Measurements from ENCODE around the gene PIGM. TPM values are rescaled to one million over a fixed set of nuclear protein-coding genes. Genes with fewer than 3 reads are reported as not detected.
A peak's percentile ranks its signal among the peaks of the same experiment; 100 is the strongest.

Gene PIGM
- total RNA-seq, 1 donor from 2014 or later: 6.5 TPM

- Mint-ChIP-seq H3K27ac (ENCODE audit: unreplicated experiment) (no peak overlapping the region), H3K4me3 (ENCODE audit: unreplicated experiment) (peak overlapping the region; percentile 97), H3K4me1 (ENCODE audit: low read depth) (peaks cover 20% of the 10 kb centered on the region), H3K36me3 (ENCODE audit: low read depth) (peaks cover 3% of the 10 kb centered on the region), H3K9me3 (ENCODE audit: low read depth) (no peaks in the 10 kb centered on the region), H3K27me3 (ENCODE audit: low read depth) (peaks cover 18% of the 10 kb centered on the region)
- TF ChIP-seq, protein P1, sequence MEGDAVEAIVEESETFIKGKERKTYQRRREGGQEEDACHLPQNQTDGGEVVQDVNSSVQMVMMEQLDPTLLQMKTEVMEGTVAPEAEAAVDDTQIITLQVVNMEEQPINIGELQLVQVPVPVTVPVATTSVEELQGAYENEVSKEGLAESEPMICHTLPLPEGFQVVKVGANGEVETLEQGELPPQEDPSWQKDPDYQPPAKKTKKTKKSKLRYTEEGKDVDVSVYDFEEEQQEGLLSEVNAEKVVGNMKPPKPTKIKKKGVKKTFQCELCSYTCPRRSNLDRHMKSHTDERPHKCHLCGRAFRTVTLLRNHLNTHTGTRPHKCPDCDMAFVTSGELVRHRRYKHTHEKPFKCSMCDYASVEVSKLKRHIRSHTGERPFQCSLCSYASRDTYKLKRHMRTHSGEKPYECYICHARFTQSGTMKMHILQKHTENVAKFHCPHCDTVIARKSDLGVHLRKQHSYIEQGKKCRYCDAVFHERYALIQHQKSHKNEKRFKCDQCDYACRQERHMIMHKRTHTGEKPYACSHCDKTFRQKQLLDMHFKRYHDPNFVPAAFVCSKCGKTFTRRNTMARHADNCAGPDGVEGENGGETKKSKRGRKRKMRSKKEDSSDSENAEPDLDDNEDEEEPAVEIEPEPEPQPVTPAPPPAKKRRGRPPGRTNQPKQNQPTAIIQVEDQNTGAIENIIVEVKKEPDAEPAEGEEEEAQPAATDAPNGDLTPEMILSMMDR (IDR thresholded peaks at IDR 0.05): no peak
- no peak for DNase-seq (ENCODE audit: low spot score)
Measured at GRCh38 chr1:160030657-160031364, 979 bp downstream of the PIGM start.

DNA sequence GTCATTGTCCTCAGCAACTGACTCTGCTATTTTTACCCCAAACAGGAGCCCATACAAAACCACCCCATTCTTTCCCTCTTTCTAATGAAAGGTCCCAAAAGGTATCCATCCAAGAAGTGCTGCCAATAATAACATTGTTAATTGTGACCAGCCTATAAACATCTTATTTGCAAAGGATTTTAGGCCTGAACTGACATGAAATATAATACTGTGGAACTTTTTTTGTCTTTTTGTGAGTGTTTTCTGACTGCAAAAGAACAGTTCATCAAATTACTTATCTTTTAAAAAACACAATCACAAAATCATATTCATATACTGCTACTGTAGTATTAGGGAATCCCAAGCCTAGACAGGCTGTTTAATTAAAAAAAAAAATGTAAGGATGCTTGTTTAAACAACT lies 3.4 kb downstream of the PIGM start:
- DNase-seq (ENCODE audit: low spot score): no peak
- H3K36me3 Mint-ChIP-seq (ENCODE audit: low read depth): peaks cover 3% of the 10 kb centered on the region
- no peaks in the 10 kb centered on the region for H3K9me3 Mint-ChIP-seq (ENCODE audit: low read depth)
- H3K27me3 Mint-ChIP-seq (ENCODE audit: low read depth): peaks cover 4% of the 10 kb centered on the region
- H3K4me1 Mint-ChIP-seq (ENCODE audit: low read depth): peaks cover 27% of the 10 kb centered on the region
- no peak overlapping the region for H3K27ac Mint-ChIP-seq (ENCODE audit: unreplicated experiment)
- TF ChIP-seq, protein P1 (IDR thresholded peaks at IDR 0.05): no peak
- H3K4me3 Mint-ChIP-seq (ENCODE audit: unreplicated experiment): no peak overlapping the region

- Mint-ChIP-seq H3K4me1 (ENCODE audit: low read depth) (peaks cover 8% of the 10 kb centered on the region), H3K36me3 (ENCODE audit: low read depth) (peaks cover 3% of the 10 kb centered on the region), H3K4me3 (ENCODE audit: unreplicated experiment) (no peak overlapping the region), H3K27ac (ENCODE audit: unreplicated experiment) (no peak overlapping the region), H3K9me3 (ENCODE audit: low read depth) (no peaks in the 10 kb centered on the region), H3K27me3 (ENCODE audit: low read depth) (peaks cover 9% of the 10 kb centered on the region)
- TF ChIP-seq, protein P1 (IDR thresholded peaks at IDR 0.05): no peak
- DNase-seq (ENCODE audit: low spot score): no peak
Measured at GRCh38 chr1:160025314-160025713, 6.5 kb downstream of the PIGM start.

- Mint-ChIP-seq H3K27me3 (ENCODE audit: low read depth) (peaks cover 9% of the 10 kb centered on the region), H3K27ac (ENCODE audit: unreplicated experiment) (no peak overlapping the region), H3K4me3 (ENCODE audit: unreplicated experiment) (no peak overlapping the region), H3K9me3 (ENCODE audit: low read depth) (no peaks in the 10 kb centered on the region), H3K36me3 (ENCODE audit: low read depth) (peaks cover 3% of the 10 kb centered on the region), H3K4me1 (ENCODE audit: low read depth) (peaks cover 9% of the 10 kb centered on the region)
- no peak for DNase-seq (ENCODE audit: low spot score)
- TF ChIP-seq, protein P1 (IDR thresholded peaks at IDR 0.05): no peak
Measured at GRCh38 chr1:160024195-160024905, 7.4 kb downstream of the PIGM start.

- Mint-ChIP-seq H3K4me1 (ENCODE audit: low read depth) (peaks cover 20% of the 10 kb centered on the region), H3K27ac (ENCODE audit: unreplicated experiment) (no peak overlapping the region), H3K4me3 (ENCODE audit: unreplicated experiment) (no peak overlapping the region), H3K36me3 (ENCODE audit: low read depth) (peaks cover 3% of the 10 kb centered on the region), H3K27me3 (ENCODE audit: low read depth) (peaks cover 13% of the 10 kb centered on the region), H3K9me3 (ENCODE audit: low read depth) (no peaks in the 10 kb centered on the region)
- TF ChIP-seq, protein P1 (IDR thresholded peaks at IDR 0.05): no peak
- no peak for DNase-seq (ENCODE audit: low spot score)
Measured at GRCh38 chr1:160022330-160023310, 9.2 kb downstream of the PIGM start.
